ENCODE results near the gene CRIM1. TPM values are rescaled to one million over a fixed set of nuclear protein-coding genes. Genes with fewer than 3 reads are reported as not detected.

Gene CRIM1
- total RNA-seq, 1 donor from 2014 or later, result 273 TPM

- Histone ChIP-seq H3K36me3 (peaks cover 0 to 1% of the 10 kb centered on the region in 2 donors), H3K27me3 (no peaks in the 10 kb centered on the region), H3K4me3 (no peak overlapping the region), H3K4me1 (peaks cover 22 to 75% of the 10 kb centered on the region in 2 donors), H3K27ac (peak overlapping the region in 1 of 2 donors; percentile 47), H3K9me3 (no peaks in the 10 kb centered on the region)
- no peak for TF ChIP-seq CTCF (IDR thresholded peaks at IDR 0.05)
- no peak for DNase-seq (ENCODE audit: low spot score in 2 of 2)
- intact Hi-C loops (cut with DNase I), result no loop called here
Observed at GRCh38 chr2:36374585-36374984, 19.0 kb downstream of the CRIM1 start.

- TF ChIP-seq CTCF (IDR thresholded peaks at IDR 0.05), result no peak
- DNase-seq (ENCODE audit: low spot score in 2 of 2), result peak in 1 of 2 donors; percentile 81
- Histone ChIP-seq H3K36me3 (peaks cover 0 to 7% of the 10 kb centered on the region in 2 donors), H3K4me1 (peaks cover 20 to 70% of the 10 kb centered on the region in 2 donors), H3K9me3 (no peaks in the 10 kb centered on the region), H3K27me3 (no peaks in the 10 kb centered on the region), H3K4me3 (no peak overlapping the region), H3K27ac (peak overlapping the region in 1 of 2 donors; percentile 35)
- intact Hi-C loops (cut with DNase I), result no loop called here
Observed at GRCh38 chr2:36376319-36376765, 20.8 kb downstream of the CRIM1 start.

- intact Hi-C loops (cut with DNase I), result no loop called here
- Histone ChIP-seq H3K9me3 (no peaks in the 10 kb centered on the region), H3K4me1 (peaks cover 22 to 69% of the 10 kb centered on the region in 2 donors), H3K4me3 (no peak overlapping the region), H3K27me3 (no peaks in the 10 kb centered on the region), H3K36me3 (peaks cover 0 to 7% of the 10 kb centered on the region in 2 donors), H3K27ac (peak overlapping the region; percentile 1 to 35)
- no peak for DNase-seq (ENCODE audit: low spot score in 2 of 2)
- peak in 1 of 3 experiments; percentile 10 for TF ChIP-seq CTCF (IDR thresholded peaks at IDR 0.05)
Observed at GRCh38 chr2:36376992-36377738, 21.6 kb downstream of the CRIM1 start.

GRCh38 chr2:36379710-36380448 lies 24.3 kb downstream of the CRIM1 start:
- intact Hi-C loops (cut with DNase I), result no loop called here
- TF ChIP-seq CTCF (IDR thresholded peaks at IDR 0.05), result no peak
- Histone ChIP-seq H3K27ac (peak overlapping the region; percentile 21 to 50), H3K9me3 (no peaks in the 10 kb centered on the region), H3K4me3 (no peak overlapping the region), H3K4me1 (peaks cover 16 to 55% of the 10 kb centered on the region in 2 donors), H3K36me3 (peaks cover 0 to 7% of the 10 kb centered on the region in 2 donors), H3K27me3 (no peaks in the 10 kb centered on the region)
- no peak for DNase-seq (ENCODE audit: low spot score in 2 of 2)

- no peak for TF ChIP-seq CTCF (IDR thresholded peaks at IDR 0.05)
- no peaks in the 10 kb centered on the region for H3K9me3 ChIP-seq
- intact Hi-C loops (cut with DNase I), result no loop called here
- H3K4me3 ChIP-seq, result no peak overlapping the region
- H3K27me3 ChIP-seq, result no peaks in the 10 kb centered on the region
- H3K4me1 ChIP-seq, result peaks cover 15 to 45% of the 10 kb centered on the region in 2 donors
- H3K27ac ChIP-seq, result peak overlapping the region; percentile 50 to 72
- peak in 1 of 2 donors; percentile 67 for DNase-seq (ENCODE audit: low spot score in 2 of 2)
- peaks cover 0 to 7% of the 10 kb centered on the region in 2 donors for H3K36me3 ChIP-seq
Observed at GRCh38 chr2:36380624-36381481, 25.3 kb downstream of the CRIM1 start.

All from ascending aorta (tissue), 2 donors.